Measurements from ENCODE around the gene PWWP2A. TPM values are rescaled to one million over a fixed set of nuclear protein-coding genes. Genes with fewer than 3 reads are reported as not detected.
A peak's percentile ranks its signal among the peaks of the same experiment; 100 is the strongest.

Gene PWWP2A
- total and polyA plus RNA-seq, 2 of the 4 experiments (the other 2 are of a cell fraction), result 8.8 to 12.5 TPM

- peaks cover 18% of the 10 kb centered on the region for H3K4me1 ChIP-seq (ENCODE audit: control insufficient read depth, insufficient read depth, low read length)
- dilution Hi-C loops (cut with HindIII; ENCODE audit: low sequenced_read_pairs, unreplicated experiment) (no loop called here), intact Hi-C loops (cut with micrococcal nuclease) (no loop called here), in situ Hi-C loops (cut with MboI; ENCODE audit: low sequenced_read_pairs) (no loop called here)
- TF ChIP-seq CEBPB (IDR thresholded peaks at IDR 0.05; ENCODE audit: low read depth, low read length), result no peak
- TF ChIP-seq POLR2A (IDR thresholded peaks at IDR 0.05; ENCODE audit: low read depth, low read length), result no peak
- no peak for TF ChIP-seq CHD1 (IDR thresholded peaks at IDR 0.05; ENCODE audit: low read depth, low read length)
- TF ChIP-seq MAZ (IDR thresholded peaks at IDR 0.05; ENCODE audit: borderline replicate concordance, low read depth, low read length), result no peak
- no peak for TF ChIP-seq CTCF (conservative IDR thresholded peaks at IDR 0.05; ENCODE audit: low read depth, low read length)
- no peak for TF ChIP-seq MAFK (IDR thresholded peaks at IDR 0.05; ENCODE audit: low read depth, low read length)
- TF ChIP-seq SMC3 (IDR thresholded peaks at IDR 0.05; ENCODE audit: low read depth, low read length), result no peak
- no peak for TF ChIP-seq RFX5 (IDR thresholded peaks at IDR 0.05; ENCODE audit: low read depth, low read length)
- no peak for TF ChIP-seq RCOR1 (IDR thresholded peaks at IDR 0.05; ENCODE audit: insufficient replicate concordance, low read length)
- peak overlapping the region; percentile 13; the same call in 1 of the 2 replicates for H3K23ac ChIP-seq (ENCODE audit: low read depth, low read length)
- no peaks in the 10 kb centered on the region for H4K20me1 ChIP-seq (ENCODE audit: insufficient read depth, low read length)
- no TSS peak for BruUV-seq (replicated peaks)
- H3K79me1 ChIP-seq (ENCODE audit: low read depth in 1 of 2, low read length in 2 of 2), result 0 out of 4 replicates have a peak, but pooled peaks cover 0 to 3% of the 10 kb centered on the region in 2 experiments
- H2BK120ac ChIP-seq (ENCODE audit: low read depth, low read length), result peak overlapping the region; percentile 78
- H3K27me3 ChIP-seq (ENCODE audit: control insufficient read depth, insufficient read depth, low read length), result no peaks in the 10 kb centered on the region
- no peaks in the 10 kb centered on the region for H3K9me3 ChIP-seq (ENCODE audit: control insufficient read depth, insufficient read depth, low read length)
- WGBS, 2 experiments (ENCODE audit: extremely low coverage in 2 of 2, insufficient read length in 1 of 2), result 92% methylated on average over 3 of the region's 3 CpGs; no CpG with 5 or more reads in 1 of the 2 experiments
- 0 out of 2 replicates have a peak overlapping the region, but pooled peaks have one; percentile 39 for H3K14ac ChIP-seq (replicated peaks; ENCODE audit: low read depth, low read length)
- H3K56ac ChIP-seq (ENCODE audit: extremely low read depth, insufficient read depth, low read length), result no peak overlapping the region
- no peak overlapping the region for H3K9ac ChIP-seq (ENCODE audit: low read depth, low read length)
- H2AFZ ChIP-seq (replicated peaks; ENCODE audit: low read length, poor library complexity), result peak overlapping the region; percentile 47
- DNase-seq (no peak), ATAC-seq (ENCODE audit: low read depth) (no peak)
- no peak overlapping the region for H3K4me3 ChIP-seq (ENCODE audit: insufficient read depth, low read depth, low read length)
- H2AK9ac ChIP-seq (replicated peaks; ENCODE audit: low read depth, low read length, poor library complexity), result peak overlapping the region; percentile 67
- H2BK15ac ChIP-seq (ENCODE audit: low read depth, low read length), result peak overlapping the region; percentile 67; the same call in 2 of the 3 replicates
- no peaks in the 10 kb centered on the region for H3K36me3 ChIP-seq (ENCODE audit: control insufficient read depth, insufficient read depth, low read length)
- peak overlapping the region; percentile 31 for H2AK5ac ChIP-seq (ENCODE audit: low read depth, low read length)
- ChIA-PET CTCF (no interaction called here), POLR2A (ENCODE audit: unreplicated experiment) (no interaction called here)
- H2BK5ac ChIP-seq (ENCODE audit: low read depth, low read length, poor library complexity, severe bottlenecking), result peak overlapping the region; percentile 96
- peak overlapping the region; percentile 58 for H3K4ac ChIP-seq (ENCODE audit: low read depth, low read length)
- peak overlapping the region; percentile 9; the same call in 1 of the 2 replicates for H3K18ac ChIP-seq (ENCODE audit: low read depth, low read length)
- 0 out of 2 replicates have a peak overlapping the region, but pooled peaks have one; percentile 15 for H4K5ac ChIP-seq (ENCODE audit: low read depth, low read length)
- peak overlapping the region; percentile 5; the same call in 1 of the 2 replicates for H2BK20ac ChIP-seq (ENCODE audit: low read depth, low read length)
- H3K27ac ChIP-seq (ENCODE audit: insufficient read depth, low read length), result peak overlapping the region; percentile 12; the same call in 1 of the 2 replicates
- H4K91ac ChIP-seq (ENCODE audit: insufficient read depth, low read depth, low read length), result peak overlapping the region; percentile 51; the same call in 1 of the 2 replicates
- H3K9me1 ChIP-seq (ENCODE audit: insufficient read depth, low read length), result peaks cover 4% of the 10 kb centered on the region
- peak overlapping the region; percentile 31 to 62; a peak in 3 of 4 replicates for H4K8ac ChIP-seq (ENCODE audit: low read depth in 2 of 2, low read length in 2 of 2)
- no peak overlapping the region for H3K4me2 ChIP-seq (ENCODE audit: low read depth, low read length)
Measured at GRCh38 chr5:160167624-160168165, 48.4 kb upstream of the PWWP2A start.

Measured in IMR-90 (cell line).